OCI-LY1 (cell line): ENCODE data around the gene SFT2D2.

Source experiments
- EZH2 ChIP-seq: fragments of 200-600 bp; sonication (generic), shearing (Covaris generic); IDR thresholded peaks from 2 replicates; pipeline ENCODE4 v1.8.0; 2017; ENCODE audit warnings: borderline replicate concordance, mixed run types, mild to moderate bottlenecking, antibody characterized with exemption, low read length, moderate library complexity, mixed read lengths
- TF ChIP-seq, protein P1 (sequence below): fragments of 200-600 bp; sonication (generic), shearing (Covaris generic); IDR thresholded peaks from 2 replicates; pipeline ENCODE4 v1.5.1; 2017; ENCODE audit warnings: mild to moderate bottlenecking, antibody characterized with exemption, low read length, moderate library complexity, mixed read lengths

DNA sequence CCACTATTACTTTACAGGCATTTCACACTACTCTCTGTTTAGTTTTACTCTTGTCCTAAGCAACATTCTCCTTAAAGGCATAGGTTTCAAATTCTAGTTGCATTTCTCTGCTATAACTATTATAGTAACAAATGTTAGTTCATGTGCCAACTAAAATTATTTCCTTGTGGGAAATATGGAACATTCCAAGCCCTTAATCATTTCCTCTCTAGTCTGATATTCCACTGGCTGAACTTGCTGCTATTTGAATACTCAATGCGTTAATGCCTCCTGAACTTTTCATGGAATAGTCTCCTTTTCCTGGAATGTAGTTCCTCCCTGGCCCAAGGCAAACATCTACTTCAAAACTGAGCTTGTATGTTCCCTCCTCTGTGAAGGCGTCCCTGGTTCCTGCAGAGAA is 35.6 kb downstream of the SFT2D2 start:
- no peak for TF ChIP-seq EZH2
- TF ChIP-seq, protein P1, sequence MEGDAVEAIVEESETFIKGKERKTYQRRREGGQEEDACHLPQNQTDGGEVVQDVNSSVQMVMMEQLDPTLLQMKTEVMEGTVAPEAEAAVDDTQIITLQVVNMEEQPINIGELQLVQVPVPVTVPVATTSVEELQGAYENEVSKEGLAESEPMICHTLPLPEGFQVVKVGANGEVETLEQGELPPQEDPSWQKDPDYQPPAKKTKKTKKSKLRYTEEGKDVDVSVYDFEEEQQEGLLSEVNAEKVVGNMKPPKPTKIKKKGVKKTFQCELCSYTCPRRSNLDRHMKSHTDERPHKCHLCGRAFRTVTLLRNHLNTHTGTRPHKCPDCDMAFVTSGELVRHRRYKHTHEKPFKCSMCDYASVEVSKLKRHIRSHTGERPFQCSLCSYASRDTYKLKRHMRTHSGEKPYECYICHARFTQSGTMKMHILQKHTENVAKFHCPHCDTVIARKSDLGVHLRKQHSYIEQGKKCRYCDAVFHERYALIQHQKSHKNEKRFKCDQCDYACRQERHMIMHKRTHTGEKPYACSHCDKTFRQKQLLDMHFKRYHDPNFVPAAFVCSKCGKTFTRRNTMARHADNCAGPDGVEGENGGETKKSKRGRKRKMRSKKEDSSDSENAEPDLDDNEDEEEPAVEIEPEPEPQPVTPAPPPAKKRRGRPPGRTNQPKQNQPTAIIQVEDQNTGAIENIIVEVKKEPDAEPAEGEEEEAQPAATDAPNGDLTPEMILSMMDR: no peak
